Activated naive CD4-positive, alpha-beta T cell treated with anti-CD3 and anti-CD28 coated beads for 36 hours (primary cell): ENCODE data around the gene ATP2A3. TPM values are rescaled to one million over a fixed set of nuclear protein-coding genes. Genes with fewer than 3 reads are reported as not detected.

Source experiments
- CTCF ChIA-PET: fragments of 350-600 bp; sonication (Branson Sonifier 250); formaldehyde crosslinking; loops from one replicate; lab custom pipeline; 2021; ENCODE audit warnings: antibody characterized with exemption; lab: Charles Lee
- DNase-seq: peaks from one replicate; pipeline ENCODE4 v3.0.0-alpha.2; 2020
- H3K27ac Mint-ChIP-seq: one replicate; pipeline ENCODE4 v1.8.0; 2021; ENCODE audit warnings: mild to moderate bottlenecking, mixed read lengths
- H3K27me3 Mint-ChIP-seq: one replicate; pipeline ENCODE4 v1.8.0; 2021; ENCODE audit warnings: low read depth, mixed read lengths
- H3K36me3 Mint-ChIP-seq: one replicate; pipeline ENCODE4 v1.8.0; 2021; ENCODE audit warnings: low read depth, mixed read lengths
- H3K4me1 Mint-ChIP-seq: one replicate; pipeline ENCODE4 v1.8.0; 2021; ENCODE audit warnings: low read depth, mixed read lengths
- H3K4me3 Mint-ChIP-seq: one replicate; pipeline ENCODE4 v1.8.0; 2021; ENCODE audit warnings: mild to moderate bottlenecking, moderate library complexity, mixed read lengths
- H3K9me3 Mint-ChIP-seq: one replicate; pipeline ENCODE4 v1.8.0; 2021; ENCODE audit warnings: mixed read lengths
- intact Hi-C: fragments of 100-400 bp; cut with micrococcal nuclease; formaldehyde crosslinking; loops from one replicate; pipeline ENCODE4 v1.15.1; 2023
- total RNA-seq, 2 experiments: library from RNA; stranded (reverse); gene quantifications; one replicate each; pipeline ENCODE4 v1.2.3, GENCODE V29; 2021

The ATP2A3 gene
- total RNA-seq, 2 experiments from 2014 or later, result 75.5 to 76.4 TPM

- H3K27me3 Mint-ChIP-seq, result no peaks in the 10 kb centered on the region
- H3K4me1 Mint-ChIP-seq, result peaks cover 5% of the 10 kb centered on the region
- H3K4me3 Mint-ChIP-seq, result no peak overlapping the region
- H3K9me3 Mint-ChIP-seq, result peaks cover 7% of the 10 kb centered on the region
- peak overlapping the region; percentile 50 for H3K27ac Mint-ChIP-seq
- no peaks in the 10 kb centered on the region for H3K36me3 Mint-ChIP-seq
- CTCF ChIA-PET, result interaction anchor here (1.0 kb wide), 1 partner anchor 132 kb away, joined by 3 read pairs; the partner anchor contains the start of gene NCBP3
- no peak for DNase-seq
- intact Hi-C loops, result no loop called here
Observed at GRCh38 chr17:3978421-3979289, 14.4 kb upstream of the ATP2A3 start.

GRCh38 chr17:3977387-3977786, 13.2 kb upstream of the ATP2A3 start:
- H3K9me3 Mint-ChIP-seq, result peaks cover 7% of the 10 kb centered on the region
- H3K27ac Mint-ChIP-seq, result no peak overlapping the region
- peaks cover 12% of the 10 kb centered on the region for H3K4me1 Mint-ChIP-seq
- no peaks in the 10 kb centered on the region for H3K27me3 Mint-ChIP-seq
- CTCF ChIA-PET, result no interaction called here
- no peaks in the 10 kb centered on the region for H3K36me3 Mint-ChIP-seq
- intact Hi-C loops, result no loop called here
- no peak for DNase-seq
- H3K4me3 Mint-ChIP-seq, result no peak overlapping the region

- peaks cover 18% of the 10 kb centered on the region for H3K4me1 Mint-ChIP-seq
Observed at GRCh38 chr17:3976675-3977171, 12.5 kb upstream of the ATP2A3 start.

GRCh38 chr17:3974980-3975379, 10.7 kb upstream of the ATP2A3 start:
- CTCF ChIA-PET, result no interaction called here
- no peak overlapping the region for H3K27ac Mint-ChIP-seq
- peaks cover 18% of the 10 kb centered on the region for H3K4me1 Mint-ChIP-seq
- peaks cover 7% of the 10 kb centered on the region for H3K9me3 Mint-ChIP-seq
- intact Hi-C loops, result no loop called here
- no peak for DNase-seq
- no peaks in the 10 kb centered on the region for H3K36me3 Mint-ChIP-seq
- no peaks in the 10 kb centered on the region for H3K27me3 Mint-ChIP-seq
- H3K4me3 Mint-ChIP-seq, result no peak overlapping the region

More at GRCh38 chr17:3976675-3977171, 12.5 kb upstream of the ATP2A3 start:
- no peaks in the 10 kb centered on the region for H3K36me3 Mint-ChIP-seq
- no peak overlapping the region for H3K4me3 Mint-ChIP-seq
- peaks cover 7% of the 10 kb centered on the region for H3K9me3 Mint-ChIP-seq
- H3K27ac Mint-ChIP-seq, result no peak overlapping the region
- CTCF ChIA-PET, result no interaction called here
- DNase-seq, result no peak
- H3K27me3 Mint-ChIP-seq, result no peaks in the 10 kb centered on the region
- intact Hi-C loops, result no loop called here

GRCh38 chr17:3974138-3974687, 10.0 kb upstream of the ATP2A3 start:
- CTCF ChIA-PET, result interaction anchor here (1.5 kb wide), 1 partner anchor 30 kb away, joined by 4 read pairs; no protein-coding TSS in a partner anchor
- Mint-ChIP-seq H3K27ac (no peak overlapping the region), H3K36me3 (no peaks in the 10 kb centered on the region), H3K4me1 (peaks cover 18% of the 10 kb centered on the region), H3K4me3 (no peak overlapping the region), H3K9me3 (peaks cover 7% of the 10 kb centered on the region), H3K27me3 (no peaks in the 10 kb centered on the region)
- DNase-seq, result no peak
- intact Hi-C loops, result no loop called here

- intact Hi-C loops, result no loop called here
- Mint-ChIP-seq H3K4me3 (no peak overlapping the region), H3K27ac (no peak overlapping the region), H3K4me1 (peaks cover 18% of the 10 kb centered on the region), H3K9me3 (peaks cover 7% of the 10 kb centered on the region), H3K27me3 (no peaks in the 10 kb centered on the region), H3K36me3 (no peaks in the 10 kb centered on the region)
- CTCF ChIA-PET, result interaction anchor here (1.5 kb wide), 1 partner anchor 30 kb away, joined by 4 read pairs; no protein-coding TSS in a partner anchor
- DNase-seq, result no peak
Observed at GRCh38 chr17:3973495-3974137, 9.4 kb upstream of the ATP2A3 start.

- Mint-ChIP-seq H3K4me3 (no peak overlapping the region), H3K27ac (no peak overlapping the region), H3K36me3 (no peaks in the 10 kb centered on the region), H3K9me3 (peaks cover 7% of the 10 kb centered on the region), H3K27me3 (no peaks in the 10 kb centered on the region), H3K4me1 (peaks cover 18% of the 10 kb centered on the region)
- CTCF ChIA-PET, result no interaction called here
- no peak for DNase-seq
- intact Hi-C loops, result no loop called here
Observed at GRCh38 chr17:3972931-3973330, 8.7 kb upstream of the ATP2A3 start.

- Mint-ChIP-seq H3K9me3 (peaks cover 7% of the 10 kb centered on the region), H3K27me3 (no peaks in the 10 kb centered on the region), H3K4me3 (peak overlapping the region; percentile 50), H3K27ac (no peak overlapping the region), H3K4me1 (peaks cover 18% of the 10 kb centered on the region), H3K36me3 (no peaks in the 10 kb centered on the region)
- peak; percentile 52 for DNase-seq
- intact Hi-C loops, result no loop called here
- CTCF ChIA-PET, result no interaction called here
Observed at GRCh38 chr17:3972281-3972731, 8.1 kb upstream of the ATP2A3 start.

GRCh38 chr17:3970668-3971067, 6.4 kb upstream of the ATP2A3 start:
- no peak for DNase-seq
- CTCF ChIA-PET, result interaction anchor here (0.7 kb wide), 1 partner anchor 57 kb away, joined by 3 read pairs; no protein-coding TSS in a partner anchor
- Mint-ChIP-seq H3K27ac (no peak overlapping the region), H3K9me3 (peaks cover 7% of the 10 kb centered on the region), H3K36me3 (no peaks in the 10 kb centered on the region), H3K4me3 (no peak overlapping the region), H3K27me3 (no peaks in the 10 kb centered on the region), H3K4me1 (peaks cover 18% of the 10 kb centered on the region)
- intact Hi-C loops, result no loop called here

GRCh38 chr17:3969963-3970362, 5.7 kb upstream of the ATP2A3 start:
- Mint-ChIP-seq H3K4me3 (no peak overlapping the region), H3K4me1 (peaks cover 24% of the 10 kb centered on the region), H3K9me3 (peaks cover 6% of the 10 kb centered on the region), H3K36me3 (no peaks in the 10 kb centered on the region), H3K27me3 (no peaks in the 10 kb centered on the region), H3K27ac (no peak overlapping the region)
- CTCF ChIA-PET, result interaction anchor here (0.7 kb wide), 1 partner anchor 56 kb away, joined by 3 read pairs; no protein-coding TSS in a partner anchor
- intact Hi-C loops, result loop anchor here (10.0 kb wide), 2 partner anchors 395 to 975 kb away; partner anchors contain the start of genes PFN1, RNF167, SLC25A11 and UBE2G1
- DNase-seq, result no peak

- H3K27me3 Mint-ChIP-seq, result no peaks in the 10 kb centered on the region
- CTCF ChIA-PET, result interaction anchor here (0.7 kb wide), 1 partner anchor 108 kb away, joined by 3 read pairs; no protein-coding TSS in a partner anchor
- peaks cover 24% of the 10 kb centered on the region for H3K4me1 Mint-ChIP-seq
- intact Hi-C loops, result loop anchor here (10.0 kb wide), 2 partner anchors 396 to 976 kb away; partner anchors contain the start of genes PFN1, RNF167, SLC25A11 and UBE2G1
- no peak overlapping the region for H3K4me3 Mint-ChIP-seq
- DNase-seq, result no peak
- no peaks in the 10 kb centered on the region for H3K36me3 Mint-ChIP-seq
- H3K9me3 Mint-ChIP-seq, result no peaks in the 10 kb centered on the region
- peak overlapping the region; percentile 2 for H3K27ac Mint-ChIP-seq
Observed at GRCh38 chr17:3968886-3969524, 4.8 kb upstream of the ATP2A3 start.
